ACHN (cell line): Measurements from ENCODE around the gene SLX4IP.

Experiments
- DNase-seq: peaks from one replicate; pipeline ENCODE4 v3.0.0-alpha.2; 2015
- in situ Hi-C: cut with HindIII; loops from 2 replicates; pipeline ENCODE4 v1.10.0; 2017; ENCODE audit warnings: low sequenced_read_pairs, low pct_ligation_motif_present, low pct_unique_long_range_greater_than_20kb

The SLX4IP gene

GRCh38 chr20:10632721-10633509 is 197.8 kb downstream of the SLX4IP start:
- in situ Hi-C loops, result no loop called here
- DNase-seq, result no peak

GRCh38 chr20:10633718-10634117 is 198.6 kb downstream of the SLX4IP start:
- in situ Hi-C loops, result no loop called here
- no peak for DNase-seq

- in situ Hi-C loops, result no loop called here
- no peak for DNase-seq
Measured at GRCh38 chr20:10634211-10634610, 199.1 kb downstream of the SLX4IP start.

GRCh38 chr20:10634683-10635411 is 199.7 kb downstream of the SLX4IP start:
- in situ Hi-C loops, result no loop called here
- no peak for DNase-seq

GRCh38 chr20:10635476-10636208 is 200.5 kb downstream of the SLX4IP start:
- no peak for DNase-seq
- in situ Hi-C loops, result no loop called here

- in situ Hi-C loops, result no loop called here
- DNase-seq, result no peak
Measured at GRCh38 chr20:10636326-10636818, 201.3 kb downstream of the SLX4IP start.

- in situ Hi-C loops, result no loop called here
- no peak for DNase-seq
Measured at GRCh38 chr20:10637031-10637559, 202.0 kb downstream of the SLX4IP start.

- no peak for DNase-seq
- in situ Hi-C loops, result no loop called here
Measured at GRCh38 chr20:10637563-10637962, 202.5 kb downstream of the SLX4IP start.

- no peak for DNase-seq
- in situ Hi-C loops, result no loop called here
Measured at GRCh38 chr20:10639077-10639736, 204.1 kb downstream of the SLX4IP start.

- in situ Hi-C loops, result no loop called here
- DNase-seq, result no peak
Measured at GRCh38 chr20:10639737-10640556, 204.8 kb downstream of the SLX4IP start.

- in situ Hi-C loops, result no loop called here
- DNase-seq, result no peak
Measured at GRCh38 chr20:10640897-10641296, 205.8 kb downstream of the SLX4IP start.

GRCh38 chr20:10641467-10641866 is 206.4 kb downstream of the SLX4IP start:
- no peak for DNase-seq
- in situ Hi-C loops, result no loop called here

GRCh38 chr20:10641893-10642292 is 206.8 kb downstream of the SLX4IP start:
- no peak for DNase-seq
- in situ Hi-C loops, result no loop called here

GRCh38 chr20:10642856-10643559 is 207.9 kb downstream of the SLX4IP start:
- DNase-seq, result no peak
- in situ Hi-C loops, result no loop called here

GRCh38 chr20:10643560-10643873 is 208.4 kb downstream of the SLX4IP start:
- in situ Hi-C loops, result no loop called here
- no peak for DNase-seq

GRCh38 chr20:10644458-10645204 is 209.5 kb downstream of the SLX4IP start:
- in situ Hi-C loops, result no loop called here
- DNase-seq, result no peak

GRCh38 chr20:10645205-10645570 is 210.1 kb downstream of the SLX4IP start:
- in situ Hi-C loops, result no loop called here
- no peak for DNase-seq
